ENCODE results near the gene HS3ST3A1.

- TF ChIP-seq CTCF (IDR thresholded peaks at IDR 0.05) (no peak), POLR2A (IDR thresholded peaks at IDR 0.05) (no peak)
Measured at GRCh38 chr17:13539421-13539820, 62.3 kb downstream of the HS3ST3A1 start.
